Measurements from ENCODE around the gene ZMYM2. TPM values are rescaled to one million over a fixed set of nuclear protein-coding genes. Genes with fewer than 3 reads are reported as not detected.

Gene ZMYM2
- total and polyA plus RNA-seq, 10 of the 15 experiments (the other 5 are each of a cell fraction or from before 2014, with no cell fraction given) = 9.5 to 60.4 (median 34.6) TPM

GRCh38 chr13:20127562-20128458 is 169.3 kb downstream of the ZMYM2 start (continued):
- TF ChIP-seq, protein P1, sequence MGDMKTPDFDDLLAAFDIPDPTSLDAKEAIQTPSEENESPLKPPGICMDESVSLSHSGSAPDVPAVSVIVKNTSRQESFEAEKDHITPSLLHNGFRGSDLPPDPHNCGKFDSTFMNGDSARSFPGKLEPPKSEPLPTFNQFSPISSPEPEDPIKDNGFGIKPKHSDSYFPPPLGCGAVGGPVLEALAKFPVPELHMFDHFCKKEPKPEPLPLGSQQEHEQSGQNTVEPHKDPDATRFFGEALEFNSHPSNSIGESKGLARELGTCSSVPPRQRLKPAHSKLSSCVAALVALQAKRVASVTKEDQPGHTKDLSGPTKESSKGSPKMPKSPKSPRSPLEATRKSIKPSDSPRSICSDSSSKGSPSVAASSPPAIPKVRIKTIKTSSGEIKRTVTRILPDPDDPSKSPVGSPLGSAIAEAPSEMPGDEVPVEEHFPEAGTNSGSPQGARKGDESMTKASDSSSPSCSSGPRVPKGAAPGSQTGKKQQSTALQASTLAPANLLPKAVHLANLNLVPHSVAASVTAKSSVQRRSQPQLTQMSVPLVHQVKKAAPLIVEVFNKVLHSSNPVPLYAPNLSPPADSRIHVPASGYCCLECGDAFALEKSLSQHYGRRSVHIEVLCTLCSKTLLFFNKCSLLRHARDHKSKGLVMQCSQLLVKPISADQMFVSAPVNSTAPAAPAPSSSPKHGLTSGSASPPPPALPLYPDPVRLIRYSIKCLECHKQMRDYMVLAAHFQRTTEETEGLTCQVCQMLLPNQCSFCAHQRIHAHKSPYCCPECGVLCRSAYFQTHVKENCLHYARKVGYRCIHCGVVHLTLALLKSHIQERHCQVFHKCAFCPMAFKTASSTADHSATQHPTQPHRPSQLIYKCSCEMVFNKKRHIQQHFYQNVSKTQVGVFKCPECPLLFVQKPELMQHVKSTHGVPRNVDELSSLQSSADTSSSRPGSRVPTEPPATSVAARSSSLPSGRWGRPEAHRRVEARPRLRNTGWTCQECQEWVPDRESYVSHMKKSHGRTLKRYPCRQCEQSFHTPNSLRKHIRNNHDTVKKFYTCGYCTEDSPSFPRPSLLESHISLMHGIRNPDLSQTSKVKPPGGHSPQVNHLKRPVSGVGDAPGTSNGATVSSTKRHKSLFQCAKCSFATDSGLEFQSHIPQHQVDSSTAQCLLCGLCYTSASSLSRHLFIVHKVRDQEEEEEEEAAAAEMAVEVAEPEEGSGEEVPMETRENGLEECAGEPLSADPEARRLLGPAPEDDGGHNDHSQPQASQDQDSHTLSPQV (IDR thresholded peaks at IDR 0.05) = no peak

DNA sequence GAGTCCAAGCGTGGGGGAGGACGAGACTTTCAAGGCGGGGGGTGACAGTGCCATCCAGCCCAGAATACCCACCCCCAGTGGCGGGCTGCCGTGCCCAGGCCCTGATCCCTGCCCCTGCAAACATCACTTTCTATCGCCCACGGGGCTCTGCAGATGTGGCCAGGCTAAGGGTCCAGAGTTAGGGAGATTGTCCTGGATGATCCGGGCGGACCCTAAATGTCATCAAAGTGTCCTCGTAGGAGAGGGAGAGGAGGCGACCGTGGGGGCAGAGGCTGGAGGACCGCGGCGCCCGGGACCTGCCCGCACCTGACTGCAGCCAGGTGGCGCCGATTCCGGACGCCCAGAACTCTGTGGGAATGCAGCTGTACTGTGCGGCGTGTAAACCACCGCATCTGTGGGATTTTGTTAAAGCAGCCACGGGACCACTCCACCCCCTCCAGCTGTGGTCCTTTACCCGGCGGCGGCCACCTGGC is 170.0 kb downstream of the ZMYM2 start:
- RAD21 ChIA-PET (ENCODE audit: unreplicated experiment) = interaction anchor here (1.3 kb wide), 1 partner anchor 144 kb away, joined by 3 read pairs; no protein-coding TSS in a partner anchor
- CTCF ChIA-PET = interaction anchor here (1.9 kb wide), 1 partner anchor 143 kb away, joined by 10 read pairs; no protein-coding TSS in a partner anchor
- Histone ChIP-seq H2AFZ (ENCODE audit: control insufficient read depth, low read depth, low read length) (peak overlapping the region; percentile 81), H4K20me1 (ENCODE audit: control insufficient read depth, insufficient read depth) (no peaks in the 10 kb centered on the region), H3K4me2 (ENCODE audit: control insufficient read depth, insufficient read depth) (peak overlapping the region; percentile 87), H3K9ac (ENCODE audit: control insufficient read depth, insufficient read depth, low read length) (no peak overlapping the region), H3K36me3 (ENCODE audit: control insufficient read depth in 2 of 2, insufficient read depth in 2 of 2, low read length in 1 of 2) (no peaks in the 10 kb centered on the region), H3K4me1 (ENCODE audit: control insufficient read depth, insufficient read depth, low read length) (no peaks in the 10 kb centered on the region), H3K27me3 (replicated peaks in 1 of 2; ENCODE audit: control insufficient read depth in 2 of 2, insufficient read depth in 2 of 2, low read length in 1 of 2) (peaks cover 2 to 5% of the 10 kb centered on the region in 2 experiments; a peak in 2 of 4 replicates), H3K4me3 (peak overlapping the region; percentile 69; the same call in 1 of the 2 replicates), H3K27ac (ENCODE audit: control insufficient read depth, insufficient read depth) (no peak overlapping the region), H3K9me3 (replicated peaks; ENCODE audit: control insufficient read depth, insufficient read depth, low read length) (no peaks in the 10 kb centered on the region), H3K79me2 (ENCODE audit: control insufficient read depth, insufficient read depth, low read length) (no peaks in the 10 kb centered on the region)
- FAIRE-seq (no peak), DNase-seq (ENCODE audit: low read depth, low spot score) (no peak), ATAC-seq (peak; percentile 22)
- 4% methylated on average over 27 of the region's 28 CpGs for WGBS (ENCODE audit: insufficient coverage, insufficient replicate concordance, low lambda C conversion rate, missing lambda C conversion rate)
- in situ Hi-C loops (cut with MboI) = no loop called here
- SMC1A ChIA-PET (ENCODE audit: uncharacterized antibody, unreplicated experiment) = no interaction called here
- POLR2A ChIA-PET = no interaction called here
- intact Hi-C loops (cut with micrococcal nuclease; ENCODE audit: unreplicated experiment) = loop anchor here (5.0 kb wide), 1 partner anchor 34 kb away; the partner anchor contains the start of gene GJA3
- BruUV-seq (replicated peaks) = no TSS peak
- TF ChIP-seq PML (IDR thresholded peaks at IDR 0.05; ENCODE audit: low read length) = no peak
- TF ChIP-seq GABPA (IDR thresholded peaks at IDR 0.05; ENCODE audit: low read depth) = no peak
- TF ChIP-seq, protein P2, sequence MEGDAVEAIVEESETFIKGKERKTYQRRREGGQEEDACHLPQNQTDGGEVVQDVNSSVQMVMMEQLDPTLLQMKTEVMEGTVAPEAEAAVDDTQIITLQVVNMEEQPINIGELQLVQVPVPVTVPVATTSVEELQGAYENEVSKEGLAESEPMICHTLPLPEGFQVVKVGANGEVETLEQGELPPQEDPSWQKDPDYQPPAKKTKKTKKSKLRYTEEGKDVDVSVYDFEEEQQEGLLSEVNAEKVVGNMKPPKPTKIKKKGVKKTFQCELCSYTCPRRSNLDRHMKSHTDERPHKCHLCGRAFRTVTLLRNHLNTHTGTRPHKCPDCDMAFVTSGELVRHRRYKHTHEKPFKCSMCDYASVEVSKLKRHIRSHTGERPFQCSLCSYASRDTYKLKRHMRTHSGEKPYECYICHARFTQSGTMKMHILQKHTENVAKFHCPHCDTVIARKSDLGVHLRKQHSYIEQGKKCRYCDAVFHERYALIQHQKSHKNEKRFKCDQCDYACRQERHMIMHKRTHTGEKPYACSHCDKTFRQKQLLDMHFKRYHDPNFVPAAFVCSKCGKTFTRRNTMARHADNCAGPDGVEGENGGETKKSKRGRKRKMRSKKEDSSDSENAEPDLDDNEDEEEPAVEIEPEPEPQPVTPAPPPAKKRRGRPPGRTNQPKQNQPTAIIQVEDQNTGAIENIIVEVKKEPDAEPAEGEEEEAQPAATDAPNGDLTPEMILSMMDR (IDR thresholded peaks at IDR 0.05 in 2 of 3, conservative IDR thresholded peaks at IDR 0.05 in 1 of 3; ENCODE audit: control insufficient read depth in 2 of 3, extremely low read depth in 1 of 3, insufficient read depth in 1 of 3, low read depth in 3 of 3, low read length in 3 of 3) = peak in 1 of 3 experiments; percentile 17; a peak in 1 of 6 replicates
